WTC11 (cell line): ENCODE results near the gene URB1. TPM values are rescaled to one million over a fixed set of nuclear protein-coding genes. Genes with fewer than 3 reads are reported as not detected.

Experiments
- ATAC-seq: fragments of 200-7000 bp; cut with Tn5 transposase; 2 replicates; pipeline ENCODE4 v1.10.0; 2021; ENCODE audit warnings: mild to moderate bottlenecking, moderate library complexity
- CTCF ChIA-PET: fragments of 300-600 bp; sonication (Branson Sonifier 250); formaldehyde crosslinking; loops from one replicate; lab custom pipeline; 2021; ENCODE audit warnings: antibody characterized with exemption; lab: Charles Lee
- POLR2A ChIA-PET: fragments of 350-600 bp; sonication (Branson Sonifier 250); formaldehyde crosslinking; loops from one replicate; lab custom pipeline; 2021; ENCODE audit warnings: antibody characterized with exemption; lab: Charles Lee
- DNase-seq: peaks from one replicate; pipeline ENCODE4 v3.0.0; 2021; ENCODE audit warnings: low spot score
- H3K27ac Mint-ChIP-seq: 2 replicates; pipeline ENCODE4 v1.8.0; 2021; ENCODE audit warnings: mixed read lengths
- H3K27me3 Mint-ChIP-seq: 2 replicates; pipeline ENCODE4 v1.8.0; 2021; ENCODE audit warnings: low read depth, mild to moderate bottlenecking, moderate library complexity, mixed read lengths
- H3K36me3 Mint-ChIP-seq: 2 replicates; pipeline ENCODE4 v1.8.0; 2021; ENCODE audit warnings: mixed read lengths
- H3K4me1 Mint-ChIP-seq: 2 replicates; pipeline ENCODE4 v1.8.0; 2022; ENCODE audit warnings: mixed read lengths
- H3K4me3 Mint-ChIP-seq: 2 replicates; pipeline ENCODE4 v1.8.0; 2021; ENCODE audit warnings: mild to moderate bottlenecking, moderate library complexity, mixed read lengths
- H3K9me3 Mint-ChIP-seq: 2 replicates; pipeline ENCODE4 v1.8.0; 2021; ENCODE audit warnings: mixed read lengths
- CREB1 ChIP-seq: sonication (generic); formaldehyde crosslinking; IDR thresholded peaks from 2 replicates; pipeline ENCODE4 v1.8.0; 2023; ENCODE audit warnings: mild to moderate bottlenecking, missing genetic modification reagents
- FOXJ3 ChIP-seq: sonication (generic); formaldehyde crosslinking; IDR thresholded peaks from 2 replicates; pipeline ENCODE4 v1.9.0; 2021; ENCODE audit warnings: missing genetic modification reagents, mild to moderate bottlenecking, borderline replicate concordance
- FOXP4 ChIP-seq: sonication (generic); formaldehyde crosslinking; IDR thresholded peaks from 2 replicates; pipeline ENCODE4 v1.8.0; 2022; ENCODE audit warnings: mild to moderate bottlenecking, missing genetic modification reagents
- GABPB1 ChIP-seq: sonication (generic); formaldehyde crosslinking; IDR thresholded peaks from 2 replicates; pipeline ENCODE4 v1.8.1; 2023; ENCODE audit warnings: mild to moderate bottlenecking, missing genetic modification reagents
- IRF2 ChIP-seq: sonication (generic); formaldehyde crosslinking; IDR thresholded peaks from 2 replicates; pipeline ENCODE4 v1.8.0; 2022; ENCODE audit warnings: low read depth, missing genetic modification reagents, borderline replicate concordance
- JUN ChIP-seq: sonication (generic); formaldehyde crosslinking; IDR thresholded peaks from 2 replicates; pipeline ENCODE4 v1.8.0; 2023; ENCODE audit warnings: mild to moderate bottlenecking, missing genetic modification reagents
- MLX ChIP-seq: sonication (generic); formaldehyde crosslinking; IDR thresholded peaks from 2 replicates; pipeline ENCODE4 v1.8.1; 2023; ENCODE audit warnings: mild to moderate bottlenecking, missing genetic modification reagents, moderate library complexity
- MXD4 ChIP-seq: fragments of 250-450 bp; sonication (Bioruptor Pico); IDR thresholded peaks from 2 replicates; pipeline ENCODE4 v1.8.0; 2021; ENCODE audit warnings: mild to moderate bottlenecking, moderate library complexity, borderline replicate concordance
- MYBL2 ChIP-seq: sonication (generic); formaldehyde crosslinking; IDR thresholded peaks from 2 replicates; pipeline ENCODE4 v1.8.1; 2023; ENCODE audit warnings: mild to moderate bottlenecking, moderate library complexity, missing genetic modification reagents
- NFE2L1 ChIP-seq: sonication (generic); formaldehyde crosslinking; IDR thresholded peaks from 2 replicates; pipeline ENCODE4 v1.8.1; 2023; ENCODE audit warnings: missing genetic modification reagents
- OVOL2 ChIP-seq: fragments of 250-450 bp; sonication (Bioruptor Pico); IDR thresholded peaks from 2 replicates; pipeline ENCODE4 v1.9.0; 2021; ENCODE audit warnings: mild to moderate bottlenecking, borderline replicate concordance
- PREB ChIP-seq: sonication (generic); formaldehyde crosslinking; IDR thresholded peaks from 2 replicates; pipeline ENCODE4 v1.8.1; 2022; ENCODE audit warnings: mild to moderate bottlenecking, missing genetic modification reagents, moderate library complexity, borderline replicate concordance
- TP53 ChIP-seq: sonication (generic); formaldehyde crosslinking; IDR thresholded peaks from 2 replicates; pipeline ENCODE4 v1.8.1; 2023; ENCODE audit warnings: mild to moderate bottlenecking, missing genetic modification reagents
- ZMAT4 ChIP-seq: fragments of 250-450 bp; sonication (Bioruptor Pico); IDR thresholded peaks from 2 replicates; pipeline ENCODE4 v1.9.0; 2021; ENCODE audit warnings: mild to moderate bottlenecking
- ZNF138 ChIP-seq: sonication (generic); formaldehyde crosslinking; conservative IDR thresholded peaks from 2 replicates; pipeline ENCODE4 v1.8.1; 2022; ENCODE audit warnings: mild to moderate bottlenecking, moderate library complexity, missing genetic modification reagents
- ZNF232 ChIP-seq: sonication (generic); formaldehyde crosslinking; IDR thresholded peaks from 2 replicates; pipeline ENCODE4 v1.8.0; 2022; ENCODE audit warnings: mild to moderate bottlenecking, missing genetic modification reagents
- ZNF263 ChIP-seq: sonication (generic); formaldehyde crosslinking; IDR thresholded peaks from 2 replicates; pipeline ENCODE4 v1.8.1; 2022; ENCODE audit warnings: low read depth, mild to moderate bottlenecking, moderate library complexity, missing genetic modification reagents
- ZNF317 ChIP-seq: sonication (generic); formaldehyde crosslinking; IDR thresholded peaks from 2 replicates; pipeline ENCODE4 v1.8.1; 2023; ENCODE audit warnings: low read depth, mild to moderate bottlenecking, moderate library complexity, missing genetic modification reagents, borderline replicate concordance
- total RNA-seq: library from RNA; stranded (reverse); gene quantifications from 3 replicates; pipeline ENCODE4 v1.2.3, GENCODE V29; 2021
- TF ChIP-seq, protein P1 (sequence below): sonication (generic); formaldehyde crosslinking; IDR thresholded peaks from 2 replicates; pipeline ENCODE4 v1.8.1; 2022; ENCODE audit warnings: low read depth, mild to moderate bottlenecking, moderate library complexity, missing genetic modification reagents, borderline replicate concordance
- TF ChIP-seq, protein P2 (sequence below): sonication (generic); formaldehyde crosslinking; IDR thresholded peaks from 2 replicates; pipeline ENCODE4 v1.8.0; 2023; ENCODE audit warnings: mild to moderate bottlenecking, missing genetic modification reagents
- TF ChIP-seq, protein P3 (sequence below): sonication (generic); formaldehyde crosslinking; IDR thresholded peaks from 2 replicates; pipeline ENCODE4 v1.8.1; 2023; ENCODE audit warnings: mild to moderate bottlenecking, missing genetic modification reagents, moderate library complexity
- TF ChIP-seq, protein P4 (sequence below): sonication (generic); formaldehyde crosslinking; IDR thresholded peaks from 2 replicates; pipeline ENCODE4 v1.8.0; 2023; ENCODE audit warnings: missing genetic modification reagents, mild to moderate bottlenecking, borderline replicate concordance

URB1 gene
- total RNA-seq, 1 experiment from 2014 or later = 38.7 TPM

GRCh38 chr21:32328595-32328994 is 64.2 kb downstream of the URB1 start (continued):
- TF ChIP-seq FOXP4 (no peak), ZNF263 (CRISPR knock-in tag) (no peak), ZMAT4 (CRISPR knock-in tag) (no peak), NFE2L1 (CRISPR knock-in tag) (no peak), CREB1 (no peak), MYBL2 (no peak), MXD4 (no peak), ZNF138 (CRISPR knock-in tag) (no peak), ZNF232 (CRISPR knock-in tag) (no peak), OVOL2 (CRISPR knock-in tag) (no peak)
- TF ChIP-seq, protein P1, sequence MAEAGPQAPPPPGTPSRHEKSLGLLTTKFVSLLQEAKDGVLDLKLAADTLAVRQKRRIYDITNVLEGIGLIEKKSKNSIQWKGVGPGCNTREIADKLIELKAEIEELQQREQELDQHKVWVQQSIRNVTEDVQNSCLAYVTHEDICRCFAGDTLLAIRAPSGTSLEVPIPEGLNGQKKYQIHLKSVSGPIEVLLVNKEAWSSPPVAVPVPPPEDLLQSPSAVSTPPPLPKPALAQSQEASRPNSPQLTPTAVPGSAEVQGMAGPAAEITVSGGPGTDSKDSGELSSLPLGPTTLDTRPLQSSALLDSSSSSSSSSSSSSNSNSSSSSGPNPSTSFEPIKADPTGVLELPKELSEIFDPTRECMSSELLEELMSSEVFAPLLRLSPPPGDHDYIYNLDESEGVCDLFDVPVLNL (CRISPR knock-in tag) = no peak
- TF ChIP-seq, protein P2, sequence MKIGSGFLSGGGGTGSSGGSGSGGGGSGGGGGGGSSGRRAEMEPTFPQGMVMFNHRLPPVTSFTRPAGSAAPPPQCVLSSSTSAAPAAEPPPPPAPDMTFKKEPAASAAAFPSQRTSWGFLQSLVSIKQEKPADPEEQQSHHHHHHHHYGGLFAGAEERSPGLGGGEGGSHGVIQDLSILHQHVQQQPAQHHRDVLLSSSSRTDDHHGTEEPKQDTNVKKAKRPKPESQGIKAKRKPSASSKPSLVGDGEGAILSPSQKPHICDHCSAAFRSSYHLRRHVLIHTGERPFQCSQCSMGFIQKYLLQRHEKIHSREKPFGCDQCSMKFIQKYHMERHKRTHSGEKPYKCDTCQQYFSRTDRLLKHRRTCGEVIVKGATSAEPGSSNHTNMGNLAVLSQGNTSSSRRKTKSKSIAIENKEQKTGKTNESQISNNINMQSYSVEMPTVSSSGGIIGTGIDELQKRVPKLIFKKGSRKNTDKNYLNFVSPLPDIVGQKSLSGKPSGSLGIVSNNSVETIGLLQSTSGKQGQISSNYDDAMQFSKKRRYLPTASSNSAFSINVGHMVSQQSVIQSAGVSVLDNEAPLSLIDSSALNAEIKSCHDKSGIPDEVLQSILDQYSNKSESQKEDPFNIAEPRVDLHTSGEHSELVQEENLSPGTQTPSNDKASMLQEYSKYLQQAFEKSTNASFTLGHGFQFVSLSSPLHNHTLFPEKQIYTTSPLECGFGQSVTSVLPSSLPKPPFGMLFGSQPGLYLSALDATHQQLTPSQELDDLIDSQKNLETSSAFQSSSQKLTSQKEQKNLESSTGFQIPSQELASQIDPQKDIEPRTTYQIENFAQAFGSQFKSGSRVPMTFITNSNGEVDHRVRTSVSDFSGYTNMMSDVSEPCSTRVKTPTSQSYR (CRISPR knock-in tag) = no peak

- DNase-seq (no peak), ATAC-seq (no peak)
- Mint-ChIP-seq H3K27ac (no peak overlapping the region), H3K36me3 (peaks cover 80% of the 10 kb centered on the region), H3K27me3 (no peaks in the 10 kb centered on the region), H3K9me3 (no peaks in the 10 kb centered on the region), H3K4me1 (no peaks in the 10 kb centered on the region), H3K4me3 (no peak overlapping the region)
- ChIA-PET POLR2A (no interaction called here), CTCF (interaction anchor here (1.6 kb wide), 1 partner anchor 276 kb away, joined by 3 read pairs; no protein-coding TSS in a partner anchor)
- no peak for TF ChIP-seq FOXJ3 (CRISPR knock-in tag)
- TF ChIP-seq IRF2 (CRISPR knock-in tag) = no peak
- TF ChIP-seq, protein P3, sequence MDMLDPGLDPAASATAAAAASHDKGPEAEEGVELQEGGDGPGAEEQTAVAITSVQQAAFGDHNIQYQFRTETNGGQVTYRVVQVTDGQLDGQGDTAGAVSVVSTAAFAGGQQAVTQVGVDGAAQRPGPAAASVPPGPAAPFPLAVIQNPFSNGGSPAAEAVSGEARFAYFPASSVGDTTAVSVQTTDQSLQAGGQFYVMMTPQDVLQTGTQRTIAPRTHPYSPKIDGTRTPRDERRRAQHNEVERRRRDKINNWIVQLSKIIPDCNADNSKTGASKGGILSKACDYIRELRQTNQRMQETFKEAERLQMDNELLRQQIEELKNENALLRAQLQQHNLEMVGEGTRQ (CRISPR knock-in tag) = no peak
- TF ChIP-seq OVOL2 (CRISPR knock-in tag) = no peak
- no peak for TF ChIP-seq CREB1
- no peak for TF ChIP-seq TP53 (CRISPR knock-in tag)
- no peak for TF ChIP-seq JUN (CRISPR knock-in tag)
- no peak for TF ChIP-seq ZNF317 (CRISPR knock-in tag)
- TF ChIP-seq MLX = no peak
- TF ChIP-seq, protein P4, sequence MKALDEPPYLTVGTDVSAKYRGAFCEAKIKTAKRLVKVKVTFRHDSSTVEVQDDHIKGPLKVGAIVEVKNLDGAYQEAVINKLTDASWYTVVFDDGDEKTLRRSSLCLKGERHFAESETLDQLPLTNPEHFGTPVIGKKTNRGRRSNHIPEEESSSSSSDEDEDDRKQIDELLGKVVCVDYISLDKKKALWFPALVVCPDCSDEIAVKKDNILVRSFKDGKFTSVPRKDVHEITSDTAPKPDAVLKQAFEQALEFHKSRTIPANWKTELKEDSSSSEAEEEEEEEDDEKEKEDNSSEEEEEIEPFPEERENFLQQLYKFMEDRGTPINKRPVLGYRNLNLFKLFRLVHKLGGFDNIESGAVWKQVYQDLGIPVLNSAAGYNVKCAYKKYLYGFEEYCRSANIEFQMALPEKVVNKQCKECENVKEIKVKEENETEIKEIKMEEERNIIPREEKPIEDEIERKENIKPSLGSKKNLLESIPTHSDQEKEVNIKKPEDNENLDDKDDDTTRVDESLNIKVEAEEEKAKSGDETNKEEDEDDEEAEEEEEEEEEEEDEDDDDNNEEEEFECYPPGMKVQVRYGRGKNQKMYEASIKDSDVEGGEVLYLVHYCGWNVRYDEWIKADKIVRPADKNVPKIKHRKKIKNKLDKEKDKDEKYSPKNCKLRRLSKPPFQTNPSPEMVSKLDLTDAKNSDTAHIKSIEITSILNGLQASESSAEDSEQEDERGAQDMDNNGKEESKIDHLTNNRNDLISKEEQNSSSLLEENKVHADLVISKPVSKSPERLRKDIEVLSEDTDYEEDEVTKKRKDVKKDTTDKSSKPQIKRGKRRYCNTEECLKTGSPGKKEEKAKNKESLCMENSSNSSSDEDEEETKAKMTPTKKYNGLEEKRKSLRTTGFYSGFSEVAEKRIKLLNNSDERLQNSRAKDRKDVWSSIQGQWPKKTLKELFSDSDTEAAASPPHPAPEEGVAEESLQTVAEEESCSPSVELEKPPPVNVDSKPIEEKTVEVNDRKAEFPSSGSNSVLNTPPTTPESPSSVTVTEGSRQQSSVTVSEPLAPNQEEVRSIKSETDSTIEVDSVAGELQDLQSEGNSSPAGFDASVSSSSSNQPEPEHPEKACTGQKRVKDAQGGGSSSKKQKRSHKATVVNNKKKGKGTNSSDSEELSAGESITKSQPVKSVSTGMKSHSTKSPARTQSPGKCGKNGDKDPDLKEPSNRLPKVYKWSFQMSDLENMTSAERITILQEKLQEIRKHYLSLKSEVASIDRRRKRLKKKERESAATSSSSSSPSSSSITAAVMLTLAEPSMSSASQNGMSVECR (CRISPR knock-in tag) = no peak
- TF ChIP-seq PREB (CRISPR knock-in tag) = no peak
- TF ChIP-seq GABPB1 = no peak
- no peak for TF ChIP-seq NFE2L1 (CRISPR knock-in tag)
Observed at GRCh38 chr21:32325706-32326105, 67.1 kb downstream of the URB1 start.
